ENCODE results near the gene PLEKHM2. TPM values are rescaled to one million over a fixed set of nuclear protein-coding genes. Genes with fewer than 3 reads are reported as not detected.

PLEKHM2 gene
- total RNA-seq, 1 donor from 2014 or later: 52.1 TPM

GRCh38 chr1:15733726-15734226 lies 49.7 kb downstream of the PLEKHM2 start:
- no peak for TF ChIP-seq CTCF (IDR thresholded peaks at IDR 0.05; ENCODE audit: insufficient read depth, low read length, poor library complexity, severe bottlenecking)
- Histone ChIP-seq H3K27me3 (ENCODE audit: control insufficient read depth, insufficient read depth, low read length) (no peaks in the 10 kb centered on the region), H3K36me3 (ENCODE audit: control insufficient read depth, insufficient read depth, low read length) (peaks cover 3% of the 10 kb centered on the region), H3K4me3 (ENCODE audit: low read depth, low read length) (no peak overlapping the region)
- no peak for DNase-seq (ENCODE audit: low read depth)

- Histone ChIP-seq H3K27me3 (ENCODE audit: control insufficient read depth, insufficient read depth, low read length) (no peaks in the 10 kb centered on the region), H3K36me3 (ENCODE audit: control insufficient read depth, insufficient read depth, low read length) (peaks cover 3% of the 10 kb centered on the region), H3K4me3 (ENCODE audit: low read depth, low read length) (no peak overlapping the region)
- no peak for TF ChIP-seq CTCF (IDR thresholded peaks at IDR 0.05; ENCODE audit: insufficient read depth, low read length, poor library complexity, severe bottlenecking)
- no peak for DNase-seq (ENCODE audit: low read depth)
These were observed 50.2 kb downstream of the PLEKHM2 start for GRCh38 chr1:15734296-15734695.

DNA sequence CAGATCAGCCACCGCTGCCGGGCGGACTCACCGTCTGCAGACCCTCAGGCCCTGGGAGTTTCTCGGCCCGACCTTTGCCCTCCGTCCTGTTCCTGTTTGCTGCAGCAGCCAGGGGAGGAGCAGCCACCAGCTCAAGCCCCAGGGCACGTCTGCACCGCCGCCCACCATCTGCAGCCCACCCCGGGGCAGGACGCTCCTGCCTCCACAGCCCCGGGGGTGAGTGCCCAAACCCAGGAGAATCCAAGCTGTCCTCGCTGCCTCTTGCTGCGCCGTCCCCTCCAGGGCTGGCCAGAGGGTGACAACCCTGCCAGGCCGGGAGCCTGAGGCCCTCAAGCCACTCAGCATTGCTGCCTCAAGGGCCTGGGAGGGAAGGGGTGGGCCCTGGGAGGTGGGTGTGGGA lies 50.8 kb downstream of the PLEKHM2 start:
- Histone ChIP-seq H3K27me3 (ENCODE audit: control insufficient read depth, insufficient read depth, low read length) (no peaks in the 10 kb centered on the region), H3K4me3 (ENCODE audit: low read depth, low read length) (no peak overlapping the region), H3K36me3 (ENCODE audit: control insufficient read depth, insufficient read depth, low read length) (peaks cover 2% of the 10 kb centered on the region)
- DNase-seq (ENCODE audit: low read depth): no peak
- TF ChIP-seq CTCF (IDR thresholded peaks at IDR 0.05; ENCODE audit: insufficient read depth, low read length, poor library complexity, severe bottlenecking): no peak

DNA sequence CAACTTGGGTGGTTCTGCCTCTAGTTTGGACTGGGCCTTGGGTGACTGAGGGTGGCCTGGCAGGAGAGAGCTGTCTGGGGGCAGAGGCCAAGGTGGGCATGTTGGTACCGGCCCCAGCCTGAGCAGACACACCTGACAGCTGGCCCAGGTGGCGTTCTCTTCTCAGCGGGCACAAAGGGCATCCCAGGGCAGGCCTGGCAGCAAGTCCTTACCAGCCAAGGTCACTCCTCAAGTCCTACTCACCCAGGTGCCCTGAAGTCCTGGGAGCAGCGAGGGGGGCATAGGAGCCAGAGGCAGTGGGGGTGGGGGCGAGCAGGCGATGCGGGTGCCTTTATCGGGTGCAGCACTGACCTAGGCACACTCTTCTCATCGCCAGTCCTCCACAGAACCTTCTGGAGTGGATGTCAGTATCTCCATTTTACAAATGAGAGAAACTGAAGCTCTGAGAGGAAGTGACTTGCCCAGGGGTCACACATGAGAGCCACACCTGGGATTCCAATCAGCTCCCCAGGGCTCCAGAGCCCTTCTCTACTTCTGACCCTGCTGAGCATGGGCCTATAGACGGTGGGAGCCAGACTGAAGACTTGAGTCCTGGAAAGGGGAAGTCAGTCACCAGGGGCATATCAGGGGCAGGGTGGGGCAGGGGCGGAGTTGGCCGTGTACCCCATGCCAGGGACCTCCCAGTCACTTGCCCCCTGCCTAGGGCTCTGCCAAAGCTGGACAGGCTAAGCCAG lies 51.4 kb downstream of the PLEKHM2 start:
- Histone ChIP-seq H3K27me3 (ENCODE audit: control insufficient read depth, insufficient read depth, low read length) (no peaks in the 10 kb centered on the region), H3K4me3 (ENCODE audit: low read depth, low read length) (no peak overlapping the region), H3K36me3 (ENCODE audit: control insufficient read depth, insufficient read depth, low read length) (peaks cover 2% of the 10 kb centered on the region)
- DNase-seq (ENCODE audit: low read depth): no peak
- no peak for TF ChIP-seq CTCF (IDR thresholded peaks at IDR 0.05; ENCODE audit: insufficient read depth, low read length, poor library complexity, severe bottlenecking)

DNA sequence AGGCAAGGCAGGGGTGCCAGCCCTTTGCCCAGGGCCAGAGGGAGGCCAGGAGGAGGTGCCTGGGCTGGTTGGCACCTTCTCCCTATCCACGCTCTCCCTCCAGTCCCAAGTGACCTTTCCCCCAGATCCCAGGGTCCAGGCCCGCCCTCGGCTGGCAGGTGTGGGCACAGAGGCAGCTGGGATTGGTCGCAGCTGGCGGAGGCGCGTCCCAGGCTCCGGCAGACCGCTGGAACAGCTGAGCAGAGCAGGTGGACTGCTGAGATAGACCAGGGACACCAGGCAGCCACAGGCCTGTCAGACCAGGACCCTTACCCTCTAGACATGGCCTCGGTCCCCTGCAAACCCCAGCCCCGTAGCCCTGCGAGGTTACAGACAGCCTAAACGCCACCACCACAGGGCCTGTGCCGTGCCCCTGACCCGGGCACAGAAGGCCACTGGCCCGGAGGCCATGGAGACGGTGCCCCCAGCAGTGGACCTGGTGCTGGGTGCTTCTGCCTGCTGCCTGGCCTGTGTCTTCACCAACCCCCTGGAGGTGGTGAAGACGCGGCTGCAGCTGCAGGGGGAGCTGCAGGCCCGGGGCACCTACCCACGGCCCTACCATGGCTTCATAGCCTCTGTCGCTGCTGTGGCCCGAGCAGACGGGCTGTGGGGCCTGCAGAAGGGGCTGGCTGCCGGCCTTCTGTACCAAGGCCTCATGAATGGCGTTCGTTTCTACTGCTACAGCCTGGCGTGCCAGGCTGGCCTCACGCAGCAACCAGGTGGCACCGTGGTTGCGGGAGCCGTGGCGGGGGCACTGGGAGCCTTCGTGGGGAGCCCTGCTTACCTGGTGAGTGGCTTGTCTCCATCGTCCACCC lies 52.1 kb downstream of the PLEKHM2 start, which contains the start of gene SLC25A34:
Gene SLC25A34 (plus strand): TSS at position 221 of the 854 bp plus-strand sequence. CDS start 228 bp downstream, at position 449.
- Histone ChIP-seq H3K36me3 (ENCODE audit: control insufficient read depth, insufficient read depth, low read length) (peaks cover 2% of the 10 kb centered on the region), H3K27me3 (ENCODE audit: control insufficient read depth, insufficient read depth, low read length) (no peaks in the 10 kb centered on the region), H3K4me3 (ENCODE audit: low read depth, low read length) (no peak within 1 kb of the TSS)
- TF ChIP-seq CTCF (IDR thresholded peaks at IDR 0.05; ENCODE audit: insufficient read depth, low read length, poor library complexity, severe bottlenecking): no peak
- DNase-seq (ENCODE audit: low read depth): no peak
